Measurements from ENCODE around the gene MAEA. TPM values are rescaled to one million over a fixed set of nuclear protein-coding genes. Genes with fewer than 3 reads are reported as not detected.

The MAEA gene
- total RNA-seq, 1 donor from 2014 or later, result 68.2 TPM

- Mint-ChIP-seq H3K4me3 (ENCODE audit: unreplicated experiment) (peak within 1 kb of the TSS; percentile 95), H3K4me1 (ENCODE audit: unreplicated experiment) (peaks cover 20% of the 10 kb centered on the region), H3K36me3 (ENCODE audit: low read depth, unreplicated experiment) (peaks cover 16% of the 10 kb centered on the region), H3K27ac (ENCODE audit: unreplicated experiment) (peak within 1 kb of the TSS; percentile 87), H3K9me3 (ENCODE audit: unreplicated experiment) (no peaks in the 10 kb centered on the region), H3K27me3 (ENCODE audit: unreplicated experiment) (peaks cover 18% of the 10 kb centered on the region)
- DNase-seq (ENCODE audit: low spot score), result peak; percentile 100
- TF ChIP-seq, protein P1, sequence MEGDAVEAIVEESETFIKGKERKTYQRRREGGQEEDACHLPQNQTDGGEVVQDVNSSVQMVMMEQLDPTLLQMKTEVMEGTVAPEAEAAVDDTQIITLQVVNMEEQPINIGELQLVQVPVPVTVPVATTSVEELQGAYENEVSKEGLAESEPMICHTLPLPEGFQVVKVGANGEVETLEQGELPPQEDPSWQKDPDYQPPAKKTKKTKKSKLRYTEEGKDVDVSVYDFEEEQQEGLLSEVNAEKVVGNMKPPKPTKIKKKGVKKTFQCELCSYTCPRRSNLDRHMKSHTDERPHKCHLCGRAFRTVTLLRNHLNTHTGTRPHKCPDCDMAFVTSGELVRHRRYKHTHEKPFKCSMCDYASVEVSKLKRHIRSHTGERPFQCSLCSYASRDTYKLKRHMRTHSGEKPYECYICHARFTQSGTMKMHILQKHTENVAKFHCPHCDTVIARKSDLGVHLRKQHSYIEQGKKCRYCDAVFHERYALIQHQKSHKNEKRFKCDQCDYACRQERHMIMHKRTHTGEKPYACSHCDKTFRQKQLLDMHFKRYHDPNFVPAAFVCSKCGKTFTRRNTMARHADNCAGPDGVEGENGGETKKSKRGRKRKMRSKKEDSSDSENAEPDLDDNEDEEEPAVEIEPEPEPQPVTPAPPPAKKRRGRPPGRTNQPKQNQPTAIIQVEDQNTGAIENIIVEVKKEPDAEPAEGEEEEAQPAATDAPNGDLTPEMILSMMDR (IDR thresholded peaks at IDR 0.05; ENCODE audit: unreplicated experiment), result no peak
These were observed 57.2 kb downstream of the MAEA start, which contains the start of gene UVSSA for GRCh38 chr4:1346781-1347409. Gene UVSSA, plus strand, starts transcription at chr4:1347208. Its CDS starts 884 bp downstream, at chr4:1348092.

GRCh38 chr4:1347410-1347864 is 57.7 kb downstream of the MAEA start:
- TF ChIP-seq, protein P1 (IDR thresholded peaks at IDR 0.05; ENCODE audit: unreplicated experiment), result no peak
- H3K27ac Mint-ChIP-seq (ENCODE audit: unreplicated experiment), result peak overlapping the region; percentile 87
- DNase-seq (ENCODE audit: low spot score), result peak; percentile 75

DNA sequence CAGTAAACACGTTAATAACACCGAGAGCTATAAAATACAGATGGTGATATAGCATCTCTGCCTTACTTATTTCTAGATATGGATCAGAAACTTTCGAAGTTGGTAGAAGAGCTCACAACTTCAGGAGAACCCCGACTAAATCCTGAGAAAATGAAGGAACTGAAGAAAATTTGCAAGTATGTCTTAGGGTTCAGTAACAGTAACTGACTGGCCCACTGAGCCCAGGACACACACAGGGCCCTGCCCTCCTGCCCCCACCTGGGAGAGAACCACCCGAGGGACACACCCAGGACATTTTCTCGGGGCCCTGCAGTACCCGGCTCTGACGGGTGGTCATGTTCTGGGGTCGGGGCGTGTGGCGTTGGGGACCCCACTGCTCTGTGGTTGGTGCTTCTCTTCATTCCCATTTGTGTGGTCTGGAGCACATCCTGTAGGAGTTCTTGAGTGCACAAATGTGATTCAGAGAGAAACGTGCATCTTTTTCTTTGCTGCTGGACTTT is 58.4 kb downstream of the MAEA start:
- Mint-ChIP-seq H3K4me3 (ENCODE audit: unreplicated experiment) (peak overlapping the region; percentile 90), H3K36me3 (ENCODE audit: low read depth, unreplicated experiment) (peaks cover 19% of the 10 kb centered on the region), H3K9me3 (ENCODE audit: unreplicated experiment) (no peaks in the 10 kb centered on the region), H3K27ac (ENCODE audit: unreplicated experiment) (peak overlapping the region; percentile 87), H3K4me1 (ENCODE audit: unreplicated experiment) (peaks cover 20% of the 10 kb centered on the region), H3K27me3 (ENCODE audit: unreplicated experiment) (peaks cover 17% of the 10 kb centered on the region)
- DNase-seq (ENCODE audit: low spot score), result no peak
- TF ChIP-seq, protein P1 (IDR thresholded peaks at IDR 0.05; ENCODE audit: unreplicated experiment), result no peak

More at GRCh38 chr4:1347410-1347864, 57.7 kb downstream of the MAEA start:
- H3K9me3 Mint-ChIP-seq (ENCODE audit: unreplicated experiment), result no peaks in the 10 kb centered on the region
- peaks cover 16% of the 10 kb centered on the region for H3K36me3 Mint-ChIP-seq (ENCODE audit: low read depth, unreplicated experiment)
- H3K27me3 Mint-ChIP-seq (ENCODE audit: unreplicated experiment), result peaks cover 17% of the 10 kb centered on the region
- peak overlapping the region; percentile 90 for H3K4me3 Mint-ChIP-seq (ENCODE audit: unreplicated experiment)
- H3K4me1 Mint-ChIP-seq (ENCODE audit: unreplicated experiment), result peaks cover 20% of the 10 kb centered on the region

DNA sequence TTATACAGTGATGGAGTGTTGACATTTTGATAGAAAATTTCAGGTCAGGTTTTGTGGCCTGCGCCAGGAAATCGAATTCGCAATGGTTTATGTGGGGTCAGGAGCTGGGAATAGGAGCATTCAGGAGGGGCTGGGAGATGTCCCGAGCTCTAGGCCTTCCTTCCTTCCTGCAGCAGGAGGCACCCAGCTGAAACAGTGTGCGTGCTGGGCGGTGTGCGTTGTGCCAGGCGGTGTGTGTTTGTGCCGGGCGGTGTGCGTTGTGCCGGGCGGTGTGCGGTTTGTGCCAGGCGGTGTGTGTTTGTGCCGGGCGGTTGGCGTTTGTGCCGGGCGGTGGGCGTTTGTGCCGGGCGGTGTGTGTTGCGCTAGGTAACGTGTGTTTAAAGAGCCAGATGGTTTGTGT is 59.1 kb downstream of the MAEA start:
- DNase-seq (ENCODE audit: low spot score), result no peak
- Mint-ChIP-seq H3K27me3 (ENCODE audit: unreplicated experiment) (peaks cover 17% of the 10 kb centered on the region), H3K9me3 (ENCODE audit: unreplicated experiment) (no peaks in the 10 kb centered on the region), H3K4me3 (ENCODE audit: unreplicated experiment) (peak overlapping the region; percentile 32), H3K4me1 (ENCODE audit: unreplicated experiment) (peaks cover 20% of the 10 kb centered on the region), H3K36me3 (ENCODE audit: low read depth, unreplicated experiment) (peaks cover 19% of the 10 kb centered on the region), H3K27ac (ENCODE audit: unreplicated experiment) (peak overlapping the region; percentile 75)
- TF ChIP-seq, protein P1 (IDR thresholded peaks at IDR 0.05; ENCODE audit: unreplicated experiment), result no peak
